Spleen (tissue), 7 donors: ENCODE results near the gene ZNF641.

Experiments used
- CTCF ChIP-seq, 11 experiments: fragments of 200-600 bp in 7 of 11; fragments of 450-650 bp in 4 of 11; sonication (generic) in 4 of 11; IDR thresholded peaks in 8 of 11; conservative IDR thresholded peaks in 3 of 11; 1 replicate in 7 of 11; 2 replicates in 4 of 11; pipeline versions ENCODE4 v1.4.0 to v1.8.0; 2016 to 2021; ENCODE audit warnings: antibody characterized with exemption in 11 of 11, inconsistent platforms in 4 of 11, mild to moderate bottlenecking in 1 of 11
- POLR2A ChIP-seq, 3 donors: fragments of 450-650 bp; IDR thresholded peaks; one replicate each; pipeline ENCODE4 v1.5.1; 2017; ENCODE audit warnings: antibody characterized with exemption in 3 of 3, mild to moderate bottlenecking in 1 of 3
- POLR2AphosphoS5 ChIP-seq, 3 donors: sonication (generic); formaldehyde crosslinking; IDR thresholded peaks; one replicate each; pipeline ENCODE4 v1.5.1; 2017; ENCODE audit warnings: antibody characterized with exemption in 3 of 3
- donor health status: DM: no; HTN: no; CAD: no; lungs with moderate emphysema.
- donor health status: DM: no; HTN: no; CAD: no.
- donor health status: DM: no; HTN: no; CAD: no.

- TF ChIP-seq CTCF (IDR thresholded peaks at IDR 0.05 in 8 of 11, conservative IDR thresholded peaks at IDR 0.05 in 3 of 11): no peak
- no peak for TF ChIP-seq POLR2A (IDR thresholded peaks at IDR 0.05)
- no peak for TF ChIP-seq POLR2AphosphoS5 (IDR thresholded peaks at IDR 0.05)
These were observed 49.9 kb downstream of the ZNF641 start for GRCh38 chr12:48300774-48301173.
